Measurements from ENCODE around the gene PVALEF. TPM values are rescaled to one million over a fixed set of nuclear protein-coding genes. Genes with fewer than 3 reads are reported as not detected.

The PVALEF gene
- total and polyA plus RNA-seq, 2 of the 13 experiments (the other 11 are each of a cell fraction or from before 2014, with no cell fraction given): 0.18 TPM

GRCh38 chr17:81222906-81223761, 57.8 kb downstream of the PVALEF start, which contains the start of gene CEP131 (continued):
- TF ChIP-seq ZGPAT (CRISPR knock-in tag; IDR thresholded peaks at IDR 0.05): peak; percentile 91
- TF ChIP-seq RAD21 (CRISPR knock-in tag; IDR thresholded peaks at IDR 0.05): peak; percentile 15
- TF ChIP-seq TRIM24 (CRISPR knock-in tag; IDR thresholded peaks at IDR 0.05): no peak
- TF ChIP-seq PREB (CRISPR knock-in tag; IDR thresholded peaks at IDR 0.05): no peak
- 0 out of 2 replicates have a peak, but pooled peaks have one; percentile 55 for TF ChIP-seq HNF1B (CRISPR knock-in tag; IDR thresholded peaks at IDR 0.05)
- TF ChIP-seq GMEB1 (CRISPR knock-in tag; IDR thresholded peaks at IDR 0.05; ENCODE audit: borderline replicate concordance): peak; percentile 70; the same call in 1 of the 2 replicates
- no peak for TF ChIP-seq STAG1 (CRISPR knock-in tag; IDR thresholded peaks at IDR 0.05)
- 0 out of 2 replicates have a peak, but pooled peaks have one; percentile 54 for TF ChIP-seq ZNF367 (CRISPR knock-in tag; IDR thresholded peaks at IDR 0.05; ENCODE audit: borderline replicate concordance)
- peak; percentile 99 for TF ChIP-seq MAX (IDR thresholded peaks at IDR 0.05)
- peak; percentile 81; the same call in 1 of the 2 replicates for TF ChIP-seq ZNF724P (CRISPR knock-in tag; IDR thresholded peaks at IDR 0.05; ENCODE audit: borderline replicate concordance)
- TF ChIP-seq ZC3H13 (CRISPR knock-in tag; IDR thresholded peaks at IDR 0.05): no peak
- no peak for TF ChIP-seq JDP2 (CRISPR knock-in tag; IDR thresholded peaks at IDR 0.05; ENCODE audit: borderline replicate concordance)
- peak; percentile 65; the same call in 1 of the 2 replicates for TF ChIP-seq ZNF160 (CRISPR knock-in tag; IDR thresholded peaks at IDR 0.05)
- TF ChIP-seq CENPBD1 (CRISPR knock-in tag; IDR thresholded peaks at IDR 0.05; ENCODE audit: borderline replicate concordance, low read depth): no peak
- TF ChIP-seq POLR2A (IDR thresholded peaks at IDR 0.05; ENCODE audit: insufficient read depth in 1 of 2, low read depth in 2 of 2, low read length in 2 of 2): peak; percentile 71 to 97
- TF ChIP-seq IRF9 (CRISPR knock-in tag; IDR thresholded peaks at IDR 0.05; ENCODE audit: borderline replicate concordance): peak; percentile 90
- TF ChIP-seq CBX2 (IDR thresholded peaks at IDR 0.05; ENCODE audit: low read depth, low read length): no peak
- TF ChIP-seq CBX2 (CRISPR knock-in tag; IDR thresholded peaks at IDR 0.05; ENCODE audit: low read depth): no peak
- peak; percentile 90 for TF ChIP-seq SNAPC2 (CRISPR knock-in tag; IDR thresholded peaks at IDR 0.05)
- TF ChIP-seq ZFP36 (IDR thresholded peaks at IDR 0.05; ENCODE audit: borderline replicate concordance, low read depth, low read length, partially characterized antibody): no peak
- peak; percentile 93 for TF ChIP-seq IRX3 (CRISPR knock-in tag; IDR thresholded peaks at IDR 0.05; ENCODE audit: borderline replicate concordance, low read depth)
